Activated B cell treated with CpG ODN at 0.5 μM for 24 hours (primary cell): Measurements from ENCODE around the gene LAMA3. TPM values are rescaled to one million over a fixed set of nuclear protein-coding genes. Genes with fewer than 3 reads are reported as not detected.

Experiments
- ATAC-seq: fragments of 200-7000 bp; cut with Tn5 transposase; one replicate; pipeline ENCODE4 v1.10.0; 2021; ENCODE audit warnings: low read depth, mild to moderate bottlenecking, moderate library complexity
- CTCF ChIA-PET: fragments of 350-600 bp; sonication (Branson Sonifier 250); formaldehyde crosslinking; loops from one replicate; lab custom pipeline; 2021; ENCODE audit warnings: antibody characterized with exemption; lab: Charles Lee
- POLR2A ChIA-PET: fragments of 350-600 bp; sonication (Branson Sonifier 250); formaldehyde crosslinking; loops from one replicate; lab custom pipeline; 2021; ENCODE audit warnings: antibody characterized with exemption; lab: Charles Lee
- DNase-seq: peaks from one replicate; pipeline ENCODE4 v3.0.0; 2022
- H3K27ac Mint-ChIP-seq: one replicate; pipeline ENCODE4 v1.8.0; 2020; ENCODE audit warnings: mixed read lengths
- H3K27me3 Mint-ChIP-seq: one replicate; pipeline ENCODE4 v1.8.0; 2021; ENCODE audit warnings: mixed read lengths
- H3K36me3 Mint-ChIP-seq: one replicate; pipeline ENCODE4 v1.8.0; 2021; ENCODE audit warnings: low read depth, mixed read lengths
- H3K4me1 Mint-ChIP-seq: one replicate; pipeline ENCODE4 v1.8.0; 2021; ENCODE audit warnings: mixed read lengths
- H3K4me3 Mint-ChIP-seq: one replicate; pipeline ENCODE4 v1.8.0; 2020; ENCODE audit warnings: mild to moderate bottlenecking, mixed read lengths
- H3K9me3 Mint-ChIP-seq: one replicate; pipeline ENCODE4 v1.8.0; 2020; ENCODE audit warnings: mixed read lengths
- intact Hi-C: fragments of 100-400 bp; cut with micrococcal nuclease; formaldehyde crosslinking; loops from one replicate; pipeline ENCODE4 v1.15.1; 2024
- total RNA-seq: library from RNA; stranded (reverse); gene quantifications from 2 replicates; pipeline ENCODE4 v1.2.3, GENCODE V29; 2022
- TF ChIP-seq, protein P1 (sequence below): fragments of 200-600 bp; IDR thresholded peaks from one replicate; pipeline ENCODE4 v1.8.0; 2022; ENCODE audit warnings: antibody characterized with exemption, mild to moderate bottlenecking

LAMA3 gene
- total RNA-seq, 1 donor from 2014 or later = not detected

DNA sequence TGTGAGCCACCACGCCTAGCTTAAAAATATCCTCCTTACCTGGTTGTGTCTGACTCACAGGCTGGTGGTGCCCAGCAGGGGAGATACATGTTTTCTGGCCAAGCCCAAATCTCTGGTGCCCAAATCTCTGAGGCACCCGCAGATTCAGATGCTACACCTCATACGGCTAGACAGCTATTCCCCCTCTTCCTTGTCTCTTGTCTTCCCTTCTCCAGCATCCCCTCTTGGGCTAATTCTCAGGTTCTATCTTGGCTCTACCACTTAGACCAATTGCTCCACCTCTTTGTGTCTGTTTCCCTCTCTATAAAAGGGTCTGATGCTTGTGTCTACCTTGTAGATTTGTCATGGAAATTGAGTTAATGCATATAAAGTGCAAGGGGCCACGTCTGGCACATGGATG lies 13.4 kb downstream of the LAMA3 start:
- Mint-ChIP-seq H3K4me1 (peaks cover 6% of the 10 kb centered on the region), H3K9me3 (no peaks in the 10 kb centered on the region), H3K27me3 (peaks cover 21% of the 10 kb centered on the region), H3K36me3 (no peaks in the 10 kb centered on the region), H3K4me3 (no peak overlapping the region), H3K27ac (no peak overlapping the region)
- no peak for ATAC-seq
- POLR2A ChIA-PET = no interaction called here
- CTCF ChIA-PET = interaction anchor here (0.8 to 0.9 kb wide), 2 partner anchors 79 to 81 kb away, joined by 3 read pairs; no protein-coding TSS in a partner anchor
- no peak for DNase-seq
- TF ChIP-seq, protein P1, sequence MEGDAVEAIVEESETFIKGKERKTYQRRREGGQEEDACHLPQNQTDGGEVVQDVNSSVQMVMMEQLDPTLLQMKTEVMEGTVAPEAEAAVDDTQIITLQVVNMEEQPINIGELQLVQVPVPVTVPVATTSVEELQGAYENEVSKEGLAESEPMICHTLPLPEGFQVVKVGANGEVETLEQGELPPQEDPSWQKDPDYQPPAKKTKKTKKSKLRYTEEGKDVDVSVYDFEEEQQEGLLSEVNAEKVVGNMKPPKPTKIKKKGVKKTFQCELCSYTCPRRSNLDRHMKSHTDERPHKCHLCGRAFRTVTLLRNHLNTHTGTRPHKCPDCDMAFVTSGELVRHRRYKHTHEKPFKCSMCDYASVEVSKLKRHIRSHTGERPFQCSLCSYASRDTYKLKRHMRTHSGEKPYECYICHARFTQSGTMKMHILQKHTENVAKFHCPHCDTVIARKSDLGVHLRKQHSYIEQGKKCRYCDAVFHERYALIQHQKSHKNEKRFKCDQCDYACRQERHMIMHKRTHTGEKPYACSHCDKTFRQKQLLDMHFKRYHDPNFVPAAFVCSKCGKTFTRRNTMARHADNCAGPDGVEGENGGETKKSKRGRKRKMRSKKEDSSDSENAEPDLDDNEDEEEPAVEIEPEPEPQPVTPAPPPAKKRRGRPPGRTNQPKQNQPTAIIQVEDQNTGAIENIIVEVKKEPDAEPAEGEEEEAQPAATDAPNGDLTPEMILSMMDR = no peak
- intact Hi-C loops = loop anchor here (1.0 kb wide), 1 partner anchor 80 kb away; no protein-coding TSS in a partner anchor

DNA sequence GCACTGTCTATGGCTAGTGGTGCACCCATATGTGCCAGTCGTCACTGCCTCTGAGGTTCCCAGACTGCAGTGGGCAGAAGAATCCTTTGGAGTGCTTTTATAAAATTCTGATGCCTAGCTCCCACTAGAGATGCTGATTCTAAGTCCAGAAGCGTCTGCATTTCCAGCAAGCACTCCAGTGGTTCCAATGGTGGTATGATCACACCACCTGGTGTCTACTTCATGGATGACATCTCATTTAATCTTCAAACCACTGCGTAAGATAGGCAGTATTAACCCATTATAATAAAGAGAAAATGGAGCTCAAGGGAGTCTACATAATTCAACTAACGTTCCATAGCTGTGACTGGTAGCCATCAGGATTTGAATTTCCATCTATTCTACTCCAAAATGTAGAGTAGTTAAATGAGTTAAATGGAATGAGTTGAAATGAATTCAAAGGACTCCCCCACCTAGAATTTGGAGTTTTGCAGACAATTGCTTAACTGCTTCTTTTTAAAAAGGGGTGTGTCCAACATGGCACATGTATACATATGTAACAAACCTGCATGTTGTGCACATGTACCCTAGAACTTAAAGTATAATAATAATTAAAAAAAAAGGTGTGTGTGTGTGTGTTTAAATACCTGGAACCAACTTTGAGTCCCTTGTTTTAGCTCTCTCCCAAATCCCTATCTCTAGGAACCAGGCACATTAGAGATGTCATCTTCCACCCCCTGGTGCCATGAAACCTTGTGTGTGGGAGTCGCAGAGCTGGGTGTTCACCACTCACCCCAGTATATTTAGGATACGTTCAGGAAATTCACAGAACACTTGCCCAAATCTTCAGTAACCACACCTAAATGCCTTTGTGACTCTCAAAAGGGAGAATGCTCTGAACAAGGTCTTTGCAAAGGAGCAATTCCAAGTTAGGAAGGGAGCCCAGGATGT lies 14.1 kb downstream of the LAMA3 start:
- DNase-seq (no peak), ATAC-seq (no peak)
- H3K36me3 Mint-ChIP-seq = no peaks in the 10 kb centered on the region
- H3K27ac Mint-ChIP-seq = no peak overlapping the region
- TF ChIP-seq, protein P1 = no peak
- POLR2A ChIA-PET = no interaction called here
- H3K27me3 Mint-ChIP-seq = peaks cover 25% of the 10 kb centered on the region
- H3K4me3 Mint-ChIP-seq = no peak overlapping the region
- intact Hi-C loops = loop anchor here (1.0 kb wide), 1 partner anchor 81 kb away; no protein-coding TSS in a partner anchor
- peaks cover 6% of the 10 kb centered on the region for H3K4me1 Mint-ChIP-seq
- H3K9me3 Mint-ChIP-seq = no peaks in the 10 kb centered on the region
- CTCF ChIA-PET = interaction anchor here (0.8 to 0.9 kb wide), 2 partner anchors 80 to 81 kb away, joined by 3 read pairs; no protein-coding TSS in a partner anchor

DNA sequence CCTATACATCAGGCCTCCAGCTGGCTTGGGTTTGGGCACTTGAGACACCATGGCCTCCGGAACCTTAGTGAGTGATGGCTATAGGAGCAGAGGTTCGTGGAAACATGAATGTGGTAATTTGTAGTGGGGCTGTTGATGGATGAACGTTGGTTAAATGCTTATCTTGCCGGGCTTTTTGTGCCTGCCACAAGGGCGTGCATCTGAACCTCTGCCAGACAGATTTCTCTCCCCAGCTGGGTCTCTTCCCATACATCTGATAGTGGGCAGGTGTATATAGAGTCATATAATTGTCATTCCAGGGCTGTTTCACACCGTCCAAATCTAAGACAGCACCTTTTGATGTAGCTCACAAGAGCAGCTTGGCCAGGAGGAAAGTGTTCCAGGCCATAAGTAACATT lies 14.7 kb downstream of the LAMA3 start:
- Mint-ChIP-seq H3K36me3 (no peaks in the 10 kb centered on the region), H3K4me3 (no peak overlapping the region), H3K9me3 (no peaks in the 10 kb centered on the region), H3K27me3 (peaks cover 21% of the 10 kb centered on the region), H3K27ac (no peak overlapping the region), H3K4me1 (peaks cover 6% of the 10 kb centered on the region)
- CTCF ChIA-PET = no interaction called here
- no peak for DNase-seq
- POLR2A ChIA-PET = no interaction called here
- no peak for ATAC-seq
- intact Hi-C loops = loop anchor here (1.0 kb wide), 1 partner anchor 82 kb away; no protein-coding TSS in a partner anchor
- TF ChIP-seq, protein P1 = no peak

DNA sequence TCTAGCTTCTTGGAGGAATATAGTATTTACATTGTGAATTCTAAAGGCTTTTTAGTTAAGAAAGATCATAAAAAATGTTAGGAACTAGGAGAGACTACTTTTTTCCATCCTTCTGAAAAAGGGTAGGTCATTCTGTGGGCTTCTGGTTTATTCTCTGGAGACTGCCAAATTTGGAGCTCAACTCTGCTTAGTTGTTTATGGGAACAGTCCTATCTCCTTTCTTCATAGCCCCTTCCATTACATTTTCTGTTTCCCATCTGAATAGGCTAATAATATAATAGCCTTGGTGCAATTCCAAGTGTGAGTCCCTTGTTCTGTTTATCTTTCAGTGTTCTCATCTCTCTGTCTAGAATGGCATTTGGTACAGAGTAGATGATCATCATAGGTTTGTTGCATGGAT lies 15.6 kb downstream of the LAMA3 start:
- Mint-ChIP-seq H3K27ac (no peak overlapping the region), H3K36me3 (no peaks in the 10 kb centered on the region), H3K9me3 (no peaks in the 10 kb centered on the region), H3K27me3 (peaks cover 24% of the 10 kb centered on the region), H3K4me3 (no peak overlapping the region), H3K4me1 (peaks cover 6% of the 10 kb centered on the region)
- CTCF ChIA-PET = no interaction called here
- intact Hi-C loops = no loop called here
- DNase-seq (no peak), ATAC-seq (no peak)
- POLR2A ChIA-PET = no interaction called here
- TF ChIP-seq, protein P1 = no peak

DNA sequence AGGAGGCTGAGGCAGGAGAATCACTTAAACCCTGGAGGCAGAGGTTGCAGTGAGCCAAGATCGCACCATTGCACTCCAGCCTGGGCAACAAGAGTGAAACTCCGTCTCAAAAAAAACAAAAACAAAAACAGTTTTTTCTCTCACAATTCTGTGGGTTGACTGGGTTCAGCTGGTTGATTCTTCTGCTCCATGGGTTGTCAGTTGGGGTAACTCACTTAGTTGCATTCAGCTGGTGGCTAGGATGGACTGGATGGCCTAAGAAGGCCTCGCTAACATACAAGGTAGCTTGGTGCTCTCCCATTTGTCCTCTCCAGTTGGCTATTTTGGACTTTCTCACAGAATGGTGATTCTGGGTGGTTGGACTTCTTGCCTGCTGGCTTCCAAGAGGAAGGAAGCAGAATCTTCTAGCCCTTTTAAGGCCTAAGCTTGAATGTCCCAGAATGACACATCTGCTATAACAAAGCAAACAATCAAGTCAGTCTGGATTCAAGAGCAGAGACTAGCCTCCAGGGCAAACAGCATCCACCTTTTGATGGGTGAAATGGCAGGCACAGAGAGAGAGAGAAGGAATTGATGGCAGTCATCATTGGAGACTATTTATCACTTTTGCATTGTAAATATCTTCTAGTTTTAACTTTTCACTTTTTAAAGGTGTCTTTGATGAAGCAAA lies 17.9 kb downstream of the LAMA3 start:
- Mint-ChIP-seq H3K9me3 (no peaks in the 10 kb centered on the region), H3K27ac (no peak overlapping the region), H3K4me1 (no peaks in the 10 kb centered on the region), H3K36me3 (no peaks in the 10 kb centered on the region), H3K4me3 (no peak overlapping the region), H3K27me3 (peaks cover 21% of the 10 kb centered on the region)
- ChIA-PET POLR2A (no interaction called here), CTCF (no interaction called here)
- ATAC-seq = no peak
- TF ChIP-seq, protein P1 = no peak
- no peak for DNase-seq
- intact Hi-C loops = no loop called here
